MG63 (cell line): ENCODE measurements around the gene DENND2D. TPM values are rescaled to one million over a fixed set of nuclear protein-coding genes. Genes with fewer than 3 reads are reported as not detected.

Experiments
- DNase-seq: peaks from one replicate; pipeline ENCODE4 v3.0.0-alpha.2; 2020
- H3K27me3 ChIP-seq: fragments of 250-450 bp; sonication (Bioruptor Pico); 2 replicates; pipeline ENCODE4 v1.5.1; 2020; ENCODE audit warnings: mild to moderate bottlenecking, moderate library complexity
- H3K36me3 ChIP-seq: fragments of 250-450 bp; sonication (Bioruptor Pico); 2 replicates; pipeline ENCODE4 v1.5.1; 2020; ENCODE audit warnings: mild to moderate bottlenecking, moderate library complexity
- H3K4me3 ChIP-seq: fragments of 250-450 bp; sonication (Bioruptor Pico); 2 replicates; pipeline ENCODE4 v1.5.1; 2020; ENCODE audit warnings: mild to moderate bottlenecking, moderate library complexity
- H3K9me3 ChIP-seq: fragments of 250-450 bp; sonication (Bioruptor Pico); 2 replicates; pipeline ENCODE4 v1.5.1; 2020; ENCODE audit warnings: mild to moderate bottlenecking, moderate library complexity
- total RNA-seq: library from RNA; depleted of rRNA; stranded (reverse); fragments of >200 nt; shearing (Covaris generic); gene quantifications from 2 replicates; pipeline ENCODE4 v1.2.3, GENCODE V29; 2014; ENCODE audit warnings: low replicate concordance

DENND2D gene
- total RNA-seq, 1 experiment from 2014 or later: 2.6 TPM

- peaks cover 43% of the 10 kb centered on the region for H3K36me3 ChIP-seq
- DNase-seq: no peak
- no peaks in the 10 kb centered on the region for H3K9me3 ChIP-seq
- no peak overlapping the region for H3K4me3 ChIP-seq
- no peaks in the 10 kb centered on the region for H3K27me3 ChIP-seq
These were observed 37.1 kb downstream of the DENND2D start for GRCh38 chr1:111163363-111163762.

- peaks cover 45% of the 10 kb centered on the region for H3K36me3 ChIP-seq
- no peak for DNase-seq
- no peaks in the 10 kb centered on the region for H3K9me3 ChIP-seq
- no peak overlapping the region for H3K4me3 ChIP-seq
- H3K27me3 ChIP-seq: no peaks in the 10 kb centered on the region
These were observed 38.0 kb downstream of the DENND2D start for GRCh38 chr1:111162488-111162880.

GRCh38 chr1:111161843-111162487 is 38.5 kb downstream of the DENND2D start:
- H3K4me3 ChIP-seq: no peak overlapping the region
- no peak for DNase-seq
- no peaks in the 10 kb centered on the region for H3K9me3 ChIP-seq
- peaks cover 47% of the 10 kb centered on the region for H3K36me3 ChIP-seq
- H3K27me3 ChIP-seq: no peaks in the 10 kb centered on the region

GRCh38 chr1:111157431-111157830 is 43.0 kb downstream of the DENND2D start:
- H3K27me3 ChIP-seq: no peaks in the 10 kb centered on the region
- no peak for DNase-seq

GRCh38 chr1:111154021-111154999 is 46.1 kb downstream of the DENND2D start:
- H3K4me3 ChIP-seq: no peak overlapping the region
- H3K27me3 ChIP-seq: no peaks in the 10 kb centered on the region
- H3K36me3 ChIP-seq: peaks cover 81% of the 10 kb centered on the region
- H3K9me3 ChIP-seq: peaks cover 4% of the 10 kb centered on the region; the same call in 1 of the 2 replicates
- DNase-seq: no peak

More at GRCh38 chr1:111157431-111157830, 43.0 kb downstream of the DENND2D start:
- Histone ChIP-seq H3K9me3 (peaks cover 4% of the 10 kb centered on the region; the same call in 1 of the 2 replicates), H3K36me3 (peaks cover 80% of the 10 kb centered on the region), H3K4me3 (no peak overlapping the region)

- Histone ChIP-seq H3K4me3 (no peak overlapping the region), H3K36me3 (peaks cover 85% of the 10 kb centered on the region), H3K27me3 (no peaks in the 10 kb centered on the region), H3K9me3 (peaks cover 4% of the 10 kb centered on the region; the same call in 1 of the 2 replicates)
- no peak for DNase-seq
These were observed 48.6 kb downstream of the DENND2D start for GRCh38 chr1:111151838-111152237.

- DNase-seq: no peak
- Histone ChIP-seq H3K4me3 (no peak overlapping the region), H3K36me3 (peaks cover 61% of the 10 kb centered on the region), H3K27me3 (no peaks in the 10 kb centered on the region), H3K9me3 (no peaks in the 10 kb centered on the region)
These were observed 52.0 kb downstream of the DENND2D start for GRCh38 chr1:111148376-111148881.

GRCh38 chr1:111147948-111148347 is 52.5 kb downstream of the DENND2D start:
- H3K4me3 ChIP-seq: no peak overlapping the region
- no peaks in the 10 kb centered on the region for H3K27me3 ChIP-seq
- no peak for DNase-seq
- no peaks in the 10 kb centered on the region for H3K9me3 ChIP-seq
- peaks cover 56% of the 10 kb centered on the region for H3K36me3 ChIP-seq

GRCh38 chr1:111145963-111146768 is 54.3 kb downstream of the DENND2D start:
- H3K36me3 ChIP-seq: peaks cover 38% of the 10 kb centered on the region
- H3K27me3 ChIP-seq: no peaks in the 10 kb centered on the region
- H3K9me3 ChIP-seq: no peaks in the 10 kb centered on the region
- no peak overlapping the region for H3K4me3 ChIP-seq
- DNase-seq: no peak

- Histone ChIP-seq H3K36me3 (peaks cover 34% of the 10 kb centered on the region), H3K27me3 (no peaks in the 10 kb centered on the region), H3K9me3 (no peaks in the 10 kb centered on the region), H3K4me3 (no peak overlapping the region)
- DNase-seq: no peak
These were observed 54.9 kb downstream of the DENND2D start for GRCh38 chr1:111145542-111145941.

GRCh38 chr1:111142356-111142975 is 58.0 kb downstream of the DENND2D start:
- H3K36me3 ChIP-seq: peaks cover 13% of the 10 kb centered on the region
- no peaks in the 10 kb centered on the region for H3K27me3 ChIP-seq
- H3K4me3 ChIP-seq: no peak overlapping the region
- no peak for DNase-seq
- H3K9me3 ChIP-seq: no peaks in the 10 kb centered on the region

- DNase-seq: no peak
- H3K4me3 ChIP-seq: peak overlapping the region; percentile 95
- H3K36me3 ChIP-seq: peaks cover 16% of the 10 kb centered on the region
- H3K9me3 ChIP-seq: no peaks in the 10 kb centered on the region
- H3K27me3 ChIP-seq: no peaks in the 10 kb centered on the region
These were observed 58.9 kb downstream of the DENND2D start for GRCh38 chr1:111141245-111142220.

- DNase-seq: peak; percentile 88
- Histone ChIP-seq H3K27me3 (no peaks in the 10 kb centered on the region), H3K4me3 (peak overlapping the region; percentile 95), H3K9me3 (no peaks in the 10 kb centered on the region), H3K36me3 (peaks cover 24% of the 10 kb centered on the region)
These were observed 59.8 kb downstream of the DENND2D start for GRCh38 chr1:111140680-111140967.

- Histone ChIP-seq H3K9me3 (no peaks in the 10 kb centered on the region), H3K4me3 (peak within 1 kb of the TSS; percentile 95), H3K36me3 (peaks cover 23% of the 10 kb centered on the region), H3K27me3 (no peaks in the 10 kb centered on the region)
- peak; percentile 100 for DNase-seq
These were observed 60.3 kb downstream of the DENND2D start, which contains the start of the genes CEPT1 and DRAM2 for GRCh38 chr1:111139956-111140679. Gene CEPT1 (plus strand): TSS chr1:111140223. CDS start chr1:111147715, 7,492 bp downstream. Gene DRAM2 (minus strand): TSS chr1:111140093. CDS start chr1:111131554, 8,539 bp downstream.
